ENCODE data around the gene ZBTB20.

Gene ZBTB20

DNA sequence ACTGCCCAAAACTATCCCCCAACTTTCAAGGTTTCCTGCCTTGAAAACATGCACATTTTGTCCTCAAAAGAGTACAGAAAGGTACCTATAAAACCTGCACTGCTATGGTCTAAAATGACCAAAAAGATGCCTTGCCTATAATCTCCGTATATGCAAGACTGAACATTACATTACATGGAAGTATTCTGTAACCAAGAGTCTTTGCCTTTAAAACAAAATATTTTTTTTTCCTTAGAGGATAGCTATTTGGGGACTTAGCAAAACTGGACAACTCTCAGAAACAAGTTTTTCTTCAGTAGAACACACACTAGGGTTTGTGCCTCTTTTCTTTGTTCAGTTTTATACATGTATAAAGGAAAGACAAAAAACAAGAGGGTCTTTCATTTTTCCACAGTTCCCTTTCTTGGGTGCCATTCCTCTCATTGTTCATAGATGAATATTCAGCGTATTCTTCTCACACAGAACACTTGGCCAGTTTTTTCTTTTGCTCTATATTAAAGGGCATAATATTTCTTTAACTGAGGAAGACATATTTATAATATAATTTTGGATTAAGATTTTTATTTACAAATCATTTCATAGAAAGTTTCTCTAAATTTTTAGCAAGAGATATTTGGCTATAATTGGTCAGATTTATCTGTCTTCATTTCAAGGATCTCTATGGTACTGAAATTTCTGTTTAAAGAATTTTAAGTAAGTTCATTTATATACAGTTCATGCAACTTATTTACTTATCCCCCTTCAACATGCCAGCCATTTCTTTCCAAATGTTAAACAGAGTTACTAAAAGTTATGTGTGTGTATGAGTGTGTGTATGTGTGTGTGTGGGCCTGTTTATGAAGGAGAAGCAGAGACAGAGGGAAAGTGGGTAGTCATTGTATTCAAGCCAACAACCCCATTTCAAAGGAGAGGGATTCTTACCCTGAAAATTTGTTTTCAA, 142.6 kb downstream of the ZBTB20 start:
- DNase-seq: no peak

DNA sequence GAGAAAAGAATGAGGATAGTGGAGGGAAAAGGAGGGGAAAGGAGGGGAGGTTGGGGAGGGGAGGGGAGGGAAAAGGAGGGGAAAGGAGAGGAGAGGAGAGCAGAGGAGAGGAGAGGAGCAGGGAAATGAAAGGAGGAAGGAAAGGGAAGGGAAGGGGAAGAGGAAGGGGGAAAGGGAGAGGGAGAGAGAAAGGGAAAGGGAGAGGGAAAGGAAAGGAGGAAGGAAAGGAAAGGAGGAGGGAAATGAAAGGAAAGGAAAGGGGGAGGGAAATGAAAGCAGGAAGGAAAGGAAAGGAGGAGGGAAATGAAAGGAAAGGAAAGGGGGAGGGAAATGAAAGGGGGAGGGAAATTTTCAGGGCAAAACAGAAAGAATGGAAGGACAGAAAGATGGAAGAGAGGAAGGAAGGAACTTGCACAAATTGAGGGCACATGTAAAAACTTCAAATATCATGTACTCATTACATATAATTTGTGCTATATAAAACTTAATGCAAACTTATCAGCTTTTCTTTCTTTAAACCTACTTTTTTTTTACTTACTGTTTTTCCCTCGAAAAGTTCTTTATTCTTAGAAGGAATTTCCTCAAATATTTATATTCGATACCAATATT, 148.0 kb downstream of the ZBTB20 start:
- DNase-seq: no peak

DNA sequence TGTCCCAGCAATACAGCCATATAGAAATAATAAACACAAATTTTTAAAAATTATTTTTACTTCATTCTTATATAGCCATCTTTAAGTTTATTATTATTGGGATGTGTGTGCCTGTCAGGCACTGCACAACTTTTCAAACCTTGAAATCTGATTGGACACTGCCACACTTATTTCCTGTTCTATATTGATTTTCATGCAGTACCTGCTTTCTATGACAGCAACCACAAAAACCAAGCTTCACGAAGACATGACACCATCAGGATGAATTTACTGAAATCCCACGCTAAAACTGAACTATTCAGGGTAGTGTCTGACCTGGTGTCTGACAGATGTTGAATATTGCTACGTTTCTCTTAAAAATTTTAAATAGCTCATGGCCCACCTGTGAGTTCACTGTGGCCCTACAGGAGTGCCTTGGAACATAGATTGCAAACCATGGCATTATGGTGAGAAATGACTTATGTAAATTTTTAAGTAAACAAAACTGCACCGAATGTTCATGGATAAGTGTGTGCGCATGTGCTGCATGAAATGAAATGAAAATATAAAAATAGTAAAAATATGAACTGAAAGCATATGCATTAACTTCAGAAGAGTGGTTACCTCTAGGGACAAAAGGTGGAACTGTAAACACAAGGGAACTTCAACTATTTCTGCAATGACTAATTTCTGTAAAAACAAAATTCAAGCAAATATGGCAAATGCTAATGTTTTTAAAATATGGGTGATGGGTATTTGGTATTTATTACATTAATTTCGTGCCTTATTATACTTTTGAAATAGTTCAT, 152.3 kb downstream of the ZBTB20 start:
- DNase-seq: no peak

DNA sequence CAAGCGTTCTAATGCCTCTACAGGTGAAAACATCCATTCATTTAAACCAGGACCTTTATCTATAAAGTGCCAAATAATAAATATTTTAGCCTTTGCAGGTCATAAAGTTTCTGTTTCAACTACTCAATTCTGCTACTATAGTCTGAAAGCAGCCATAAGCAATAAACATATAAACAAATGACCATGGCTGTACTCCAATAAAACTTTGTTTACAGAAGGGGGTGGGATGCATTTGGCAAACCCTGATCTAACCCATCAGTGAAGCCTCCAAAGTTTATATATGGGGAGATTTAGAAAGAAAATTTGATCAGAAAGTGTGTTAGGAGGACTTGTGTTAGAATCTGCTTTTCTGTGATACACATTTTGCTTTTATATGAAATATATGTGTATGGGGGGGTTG, 161.3 kb downstream of the ZBTB20 start:
- no peak for DNase-seq

DNA sequence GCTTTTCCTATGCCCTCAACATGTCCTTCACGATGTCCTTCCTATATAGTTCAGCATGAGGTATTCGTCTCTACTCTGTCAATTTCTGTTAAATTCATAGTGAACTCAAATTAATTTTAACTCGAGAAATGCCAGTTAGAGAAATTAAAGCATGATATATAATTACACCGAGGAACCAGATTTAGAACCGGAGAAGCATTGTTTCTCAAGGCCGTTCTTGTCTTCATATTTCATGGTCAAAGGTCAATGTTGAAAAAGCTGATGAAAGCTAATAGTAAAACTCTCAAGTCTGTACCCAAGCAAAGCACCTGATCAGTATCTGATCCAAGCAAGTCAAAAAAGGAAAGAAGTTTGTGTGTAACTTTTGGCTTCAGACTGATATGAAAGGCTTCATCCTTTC, 163.8 kb downstream of the ZBTB20 start:
- DNase-seq: no peak

DNA sequence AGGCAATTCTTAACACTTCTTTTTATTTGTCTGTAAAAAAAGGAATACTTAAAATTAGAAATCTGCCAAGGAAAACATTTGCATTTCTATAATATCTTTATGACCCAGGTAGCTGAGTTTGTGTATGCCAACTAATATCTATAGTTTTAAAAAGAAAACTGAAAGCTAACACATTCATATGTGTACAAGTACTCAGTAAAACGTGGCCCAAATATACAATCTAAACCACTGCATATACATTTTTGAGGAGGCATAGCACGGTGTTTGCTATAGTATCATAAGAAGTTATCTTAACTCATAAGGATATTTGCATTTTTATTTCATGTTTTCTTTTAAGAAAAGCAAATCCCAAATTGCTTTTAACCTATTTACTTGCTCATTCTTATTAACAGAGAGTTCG, 172.7 kb downstream of the ZBTB20 start:
- no peak for DNase-seq

DNA sequence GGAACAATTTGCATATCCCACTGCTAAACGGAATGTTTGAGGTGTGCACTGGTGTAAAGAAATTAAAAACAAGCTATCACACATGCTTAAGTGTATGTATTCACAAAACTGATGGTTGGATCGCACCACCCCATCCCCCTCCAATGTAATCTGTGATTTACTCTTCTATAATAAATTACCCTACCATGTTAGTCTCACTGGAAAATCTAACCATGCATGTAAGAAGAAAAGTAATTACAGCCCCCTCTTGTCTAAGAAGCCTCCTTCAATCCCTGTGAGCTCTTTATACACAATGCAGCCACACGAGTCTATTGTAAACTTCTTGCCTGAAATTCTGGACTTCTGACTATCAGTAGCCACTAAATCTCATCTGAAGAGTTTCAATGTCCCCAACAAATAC, 173.6 kb downstream of the ZBTB20 start:
- DNase-seq: no peak

DNA sequence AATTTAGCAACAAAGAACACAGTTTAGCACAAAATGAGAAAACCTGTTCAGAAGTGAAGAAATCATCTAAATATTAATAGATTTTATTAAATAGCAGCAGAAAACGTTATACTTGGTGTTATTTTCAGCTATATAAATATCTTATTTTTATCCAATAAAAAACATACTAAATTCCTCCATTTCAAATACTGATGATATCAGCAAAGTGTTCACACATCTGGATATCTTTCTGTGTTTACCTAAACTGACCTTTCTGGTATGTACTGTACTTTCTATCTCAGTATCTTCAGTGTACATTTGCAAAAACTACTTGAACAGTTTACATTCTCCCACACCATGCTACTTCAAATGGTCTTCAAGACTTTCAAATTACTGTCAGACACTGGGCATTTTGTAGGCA, 179.9 kb downstream of the ZBTB20 start:
- DNase-seq: no peak

DNA sequence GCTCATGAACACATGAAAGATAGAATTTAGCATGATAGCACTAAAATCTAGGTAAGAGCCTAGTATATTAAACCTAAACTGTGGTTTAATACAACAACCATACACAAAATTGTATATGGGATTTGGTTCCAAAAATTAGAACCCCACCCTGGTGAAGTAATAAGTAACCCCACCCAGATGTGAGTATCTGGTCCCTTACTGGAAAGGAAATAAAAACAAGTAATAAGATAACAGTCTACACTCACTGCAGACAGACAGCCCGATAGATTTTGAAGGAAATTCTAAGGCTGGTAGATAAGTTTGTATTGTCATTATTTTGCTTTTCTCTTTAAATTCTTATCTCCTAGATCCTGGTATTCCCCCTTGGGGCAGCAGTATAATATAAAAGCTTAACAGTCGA, 184.9 kb downstream of the ZBTB20 start:
- DNase-seq: no peak

DNA sequence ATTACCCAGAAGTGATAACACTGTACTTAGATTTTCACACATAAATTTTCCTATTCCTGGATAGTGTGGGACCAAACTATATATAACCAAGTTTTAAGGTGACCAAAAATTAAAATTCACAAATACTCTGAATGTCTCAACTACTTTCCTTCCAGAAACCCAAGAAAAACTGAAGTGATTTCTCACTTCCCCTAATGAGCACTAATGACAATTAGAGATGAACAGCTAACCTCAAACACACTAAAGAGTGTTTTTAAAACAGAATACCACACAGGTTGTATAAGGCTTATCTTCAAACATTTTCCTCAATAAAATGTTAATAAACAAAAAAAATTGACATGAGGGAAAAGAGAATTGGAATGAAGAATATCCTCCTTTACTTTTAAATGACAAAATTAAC, 188.2 kb downstream of the ZBTB20 start:
- DNase-seq: no peak

DNA sequence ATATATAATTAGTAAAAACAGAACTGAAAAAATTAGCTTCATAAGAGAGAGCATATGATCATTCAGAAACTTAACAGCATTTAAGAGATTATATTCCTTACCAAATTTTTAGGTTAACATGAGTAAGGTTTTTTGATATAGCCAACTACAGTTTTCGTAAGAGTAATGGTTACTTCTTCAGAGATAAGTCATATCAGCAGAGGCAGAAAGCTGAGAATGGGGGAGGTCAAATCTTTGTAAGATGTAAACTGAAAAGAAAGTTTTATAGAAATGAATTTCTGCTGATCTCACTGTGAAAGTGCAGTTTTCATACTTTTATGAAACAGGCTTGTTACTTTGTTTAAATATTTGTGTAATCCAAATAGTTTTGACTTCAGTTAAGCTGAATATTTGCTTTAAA, 193.3 kb downstream of the ZBTB20 start:
- DNase-seq: no peak

DNA sequence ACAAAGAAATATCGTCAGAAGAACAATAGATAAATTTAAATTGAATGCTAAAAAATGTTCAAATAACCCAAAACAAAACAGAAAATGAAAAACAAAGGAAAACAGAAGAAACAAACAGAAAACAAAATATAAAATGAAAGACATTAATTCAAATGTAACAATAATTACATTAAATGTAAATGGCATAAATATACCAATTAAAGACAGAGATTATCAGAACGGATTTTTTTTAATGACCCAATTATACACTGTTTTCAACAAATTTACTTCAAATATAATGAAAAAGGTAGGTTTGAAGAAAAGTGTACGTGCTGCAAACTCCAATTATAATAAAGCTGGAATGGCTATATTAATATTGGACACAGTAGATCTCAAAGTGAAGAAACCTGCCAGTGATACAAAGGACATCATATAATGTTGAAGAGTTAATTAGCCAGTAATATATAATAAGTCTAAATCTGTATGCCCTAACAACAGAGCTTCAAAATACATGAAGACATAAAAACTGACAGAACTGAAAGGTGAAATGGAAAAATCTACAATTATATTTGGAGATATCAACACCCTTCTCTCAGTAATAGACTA, 193.8 kb downstream of the ZBTB20 start:
- DNase-seq: no peak

DNA sequence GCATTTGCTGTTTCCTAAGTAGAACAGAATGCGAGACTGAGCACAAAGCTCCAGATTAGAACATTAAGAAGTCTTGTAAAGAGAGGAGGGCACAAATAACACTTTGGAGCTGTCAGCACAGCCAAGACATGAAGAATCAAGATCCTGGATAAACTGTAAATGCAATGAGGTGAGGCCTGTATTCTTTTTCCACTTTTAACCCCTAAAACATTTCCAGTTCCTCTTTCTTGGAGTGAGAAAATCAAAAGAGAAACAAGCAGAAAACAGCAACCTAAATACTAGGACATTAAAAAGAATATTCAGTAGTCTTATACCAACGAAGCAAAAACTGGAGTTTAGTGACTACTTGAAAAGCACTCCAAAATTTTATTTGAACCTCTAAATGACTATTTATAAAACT, 204.3 kb downstream of the ZBTB20 start:
- no peak for DNase-seq

DNA sequence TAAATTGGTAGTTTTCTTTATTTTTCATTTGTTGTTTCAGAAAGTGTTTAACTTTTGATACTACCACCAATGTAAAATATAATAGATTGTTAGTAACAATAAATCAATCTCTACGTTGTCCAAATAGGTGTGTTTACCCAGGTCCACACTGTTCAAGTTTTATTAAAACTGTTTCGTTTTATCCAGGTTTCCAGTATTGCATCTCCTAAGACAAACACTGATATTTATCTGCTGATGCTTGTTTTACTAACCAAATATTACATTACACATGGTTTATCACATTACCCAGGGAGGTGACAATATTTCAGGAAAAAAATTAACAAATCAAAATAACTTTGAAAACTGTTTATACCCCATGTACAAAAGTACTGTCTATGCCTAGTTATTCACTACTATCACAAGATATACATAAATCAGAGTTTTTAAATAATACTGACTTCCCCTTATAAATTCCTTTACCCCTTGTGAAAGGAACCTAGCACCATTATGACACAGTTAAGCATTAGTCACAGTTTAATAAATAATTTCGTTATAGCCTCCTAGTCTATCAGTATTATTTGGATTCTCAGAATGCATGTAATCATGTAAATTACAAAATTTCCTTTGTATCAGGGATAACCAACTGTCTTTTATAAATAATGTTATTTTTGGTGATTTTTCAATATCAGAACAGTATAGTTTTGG, 205.3 kb downstream of the ZBTB20 start:
- DNase-seq: no peak

DNA sequence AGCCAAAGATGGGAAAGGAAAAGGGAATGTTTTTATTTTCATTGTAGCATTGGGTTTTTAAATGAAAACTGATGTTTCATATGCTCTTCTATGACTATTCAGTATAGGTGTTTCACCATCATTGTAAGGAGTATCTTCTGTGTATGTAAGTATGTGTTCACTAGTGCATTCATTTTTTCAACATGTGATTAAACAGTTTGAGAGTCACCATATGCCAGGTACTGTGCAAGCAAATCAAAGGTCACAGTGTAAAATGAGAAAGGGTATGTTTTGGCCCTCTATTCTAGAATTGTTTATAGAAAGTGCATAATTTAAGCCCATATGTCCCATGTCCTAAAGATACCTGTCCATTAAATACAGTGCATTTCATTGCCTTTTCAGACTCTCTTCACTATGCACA, 207.2 kb downstream of the ZBTB20 start:
- DNase-seq: no peak

DNA sequence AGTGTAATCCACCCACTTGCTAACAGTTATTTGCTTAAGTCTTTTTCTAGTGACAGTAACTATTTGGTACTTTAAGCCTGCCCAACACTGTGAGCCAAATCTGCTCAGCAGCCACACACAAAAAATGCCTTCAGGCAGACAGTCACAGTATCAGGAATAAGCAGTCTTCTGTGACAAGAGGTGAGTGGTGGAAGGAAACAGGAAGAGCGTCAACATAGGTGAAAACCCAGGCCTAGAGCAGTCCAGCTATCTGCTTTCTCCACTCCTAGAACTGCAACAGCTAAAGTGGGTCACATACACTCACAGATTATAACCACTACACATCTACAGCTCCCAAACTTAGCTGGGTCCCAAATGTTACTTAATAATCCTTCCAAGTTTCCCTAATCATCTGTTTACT, 213.7 kb downstream of the ZBTB20 start:
- no peak for DNase-seq

DNA sequence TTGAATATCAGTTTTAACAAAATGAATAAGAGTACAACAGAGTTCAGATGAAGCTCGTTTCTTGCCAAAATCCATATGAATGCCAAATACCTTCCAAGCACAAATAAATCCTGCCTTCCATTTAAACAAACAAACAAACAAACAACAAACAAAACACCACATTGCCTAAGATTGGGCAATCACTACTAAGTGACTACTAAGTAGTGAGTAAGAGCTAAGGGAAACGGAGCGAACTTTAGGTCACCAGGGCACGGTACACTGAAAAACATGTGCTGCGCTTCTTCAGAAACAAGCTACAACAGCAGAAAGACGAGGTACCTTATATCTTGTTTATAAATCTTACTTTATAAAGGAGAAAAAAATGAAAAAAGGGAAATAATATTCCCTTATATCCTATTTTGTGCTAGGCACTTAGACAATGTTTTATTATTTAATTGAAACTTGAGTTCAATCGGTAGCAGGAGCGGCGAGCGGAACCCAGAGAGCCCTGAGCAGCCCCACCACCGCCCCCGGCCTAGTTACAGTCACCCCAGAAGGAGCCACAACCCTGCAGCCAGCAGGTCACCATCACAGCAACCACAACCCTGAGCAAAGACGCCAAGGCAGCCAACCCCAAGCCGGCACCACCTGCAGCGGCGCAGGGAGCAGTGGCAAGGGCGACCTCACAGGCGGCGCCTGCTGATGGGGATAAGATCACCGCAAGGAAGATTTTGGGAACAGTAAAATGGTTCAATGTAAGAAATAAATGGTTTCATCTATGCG, 216.9 kb downstream of the ZBTB20 start:
- no peak for DNase-seq

DNA sequence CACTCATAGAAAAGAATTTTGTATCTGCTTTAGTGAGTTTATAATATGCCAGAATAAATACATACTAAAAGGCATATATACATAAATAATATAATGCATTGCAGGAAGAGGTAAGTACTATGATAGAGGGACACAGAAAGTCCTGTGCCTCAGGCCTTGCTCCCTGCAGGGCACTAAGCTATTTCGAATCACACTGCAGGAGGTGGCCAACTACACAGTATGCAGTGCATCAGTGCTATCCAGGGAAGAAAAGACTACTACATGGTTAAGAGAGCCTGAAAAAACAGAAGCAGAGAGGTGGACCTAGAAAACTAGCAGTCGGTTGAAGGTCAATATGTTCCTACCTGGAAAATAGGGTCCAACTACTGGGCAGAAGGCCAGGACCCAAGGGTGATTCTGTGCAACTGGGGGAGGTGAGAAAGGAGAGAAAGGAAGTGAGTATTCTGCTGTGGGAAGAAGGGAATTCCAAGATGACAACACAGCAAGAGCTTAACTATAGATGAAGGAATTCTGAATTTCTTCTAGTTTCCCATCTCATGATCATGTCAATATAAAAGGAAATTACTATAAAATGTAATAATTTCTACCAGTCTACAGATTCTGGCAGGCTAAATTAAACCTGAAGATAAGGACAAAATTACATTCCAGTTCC, 218.0 kb downstream of the ZBTB20 start:
- peak; percentile 41 for DNase-seq

DNA sequence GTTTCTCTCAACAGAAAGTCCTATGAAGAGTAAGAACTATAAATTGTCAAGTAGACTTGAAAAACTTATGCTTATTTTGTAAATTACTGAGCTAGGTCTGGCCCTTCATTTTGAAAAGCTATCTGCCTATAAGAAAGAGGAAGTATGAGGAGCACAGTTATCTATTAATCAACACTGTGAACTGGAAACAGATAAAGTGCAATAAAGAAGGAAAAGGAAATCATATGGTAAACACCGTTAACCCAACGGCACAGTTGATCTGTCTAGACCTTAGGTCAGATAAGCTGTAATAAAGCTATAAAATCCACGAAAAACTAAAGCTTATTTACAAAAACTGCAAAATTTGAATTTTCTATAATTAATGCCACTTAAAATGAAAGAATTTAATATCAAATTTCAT, 242.5 kb downstream of the ZBTB20 start:
- no peak for DNase-seq

DNA sequence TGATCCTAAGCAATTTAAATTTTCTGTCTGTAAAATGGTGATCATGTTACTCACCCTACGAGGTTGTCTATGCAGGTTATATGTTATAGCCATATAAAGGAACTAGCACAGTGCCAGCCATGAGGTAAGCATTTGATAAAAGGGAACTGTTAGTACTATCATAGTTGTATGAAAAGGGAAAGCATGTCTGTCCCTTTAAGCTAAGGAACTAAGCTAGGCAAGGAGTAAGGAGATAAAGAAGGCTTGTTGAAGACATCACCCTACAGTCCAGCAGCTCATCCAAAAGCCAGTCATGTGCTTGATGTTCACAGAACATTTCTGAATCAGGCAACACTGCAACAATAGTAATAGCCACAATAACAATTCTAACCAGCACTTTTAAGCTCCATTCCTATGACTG, 243.9 kb downstream of the ZBTB20 start:
- DNase-seq: no peak

DNA sequence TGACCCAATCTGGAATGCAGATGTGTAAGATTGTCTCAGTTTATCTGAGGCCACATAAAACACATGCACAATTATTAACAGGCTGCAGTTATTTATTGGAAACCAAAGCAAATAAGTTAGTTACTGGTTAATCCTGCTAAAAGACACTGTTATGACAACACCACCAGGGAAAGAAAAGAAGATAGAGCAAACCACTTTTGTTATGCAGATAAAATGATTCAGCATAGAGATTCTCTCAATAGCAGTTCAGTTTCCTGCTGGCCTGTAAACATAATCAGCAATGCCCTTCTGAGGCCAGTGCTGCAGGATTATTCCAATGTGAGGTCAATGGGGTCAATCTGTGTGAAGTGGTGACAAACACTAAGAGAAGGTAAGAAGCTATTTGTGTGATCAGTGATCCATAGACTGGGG, 244.4 kb downstream of the ZBTB20 start:
- DNase-seq: no peak

Data from NCI-H226 (cell line).